ENCODE results near the gene RASL12. TPM values are rescaled to one million over a fixed set of nuclear protein-coding genes. Genes with fewer than 3 reads are reported as not detected.

Gene RASL12
- total and polyA plus RNA-seq, 2 of the 4 experiments (the other 2 are of a cell fraction), result 0.18 to 0.22 TPM

- ChIA-PET CTCF (interaction anchor here (0.6 to 1.3 kb wide), 3 partner anchors 22 to 313 kb away, joined by 3 to 8 read pairs (median 4); no protein-coding TSS in a partner anchor), POLR2A (ENCODE audit: unreplicated experiment) (no interaction called here)
- no peak overlapping the region for H3K4me2 ChIP-seq (ENCODE audit: low read depth, low read length)
- peaks cover 6% of the 10 kb centered on the region; the same call in 1 of the 2 replicates for H3K4me1 ChIP-seq (ENCODE audit: control insufficient read depth, insufficient read depth, low read length)
- no peaks in the 10 kb centered on the region for H4K20me1 ChIP-seq (ENCODE audit: insufficient read depth, low read length)
- no peaks in the 10 kb centered on the region for H3K36me3 ChIP-seq (ENCODE audit: control insufficient read depth, insufficient read depth, low read length)
- no peak overlapping the region for H2BK5ac ChIP-seq (ENCODE audit: low read depth, low read length, poor library complexity, severe bottlenecking)
- H2BK20ac ChIP-seq (ENCODE audit: low read depth, low read length), result no peak overlapping the region
- DNase-seq (no peak), ATAC-seq (ENCODE audit: low read depth) (no peak; the same call in 1 of the 2 replicates)
- peaks cover 4% of the 10 kb centered on the region; the same call in 1 of the 2 replicates for H3K9me1 ChIP-seq (ENCODE audit: insufficient read depth, low read length)
- H3K9me3 ChIP-seq (ENCODE audit: control insufficient read depth, insufficient read depth, low read length), result peaks cover 5% of the 10 kb centered on the region; the same call in 1 of the 2 replicates
- H4K91ac ChIP-seq (ENCODE audit: insufficient read depth, low read depth, low read length), result no peak overlapping the region
- H4K8ac ChIP-seq (ENCODE audit: low read depth in 2 of 2, low read length in 2 of 2), result no peak overlapping the region
- H3K23ac ChIP-seq (ENCODE audit: low read depth, low read length), result no peak overlapping the region
- H4K5ac ChIP-seq (ENCODE audit: low read depth, low read length), result no peak overlapping the region
- dilution Hi-C loops (cut with HindIII; ENCODE audit: low sequenced_read_pairs, unreplicated experiment) (no loop called here), intact Hi-C loops (cut with micrococcal nuclease) (no loop called here), in situ Hi-C loops (cut with MboI; ENCODE audit: low sequenced_read_pairs) (no loop called here)
- H3K14ac ChIP-seq (replicated peaks; ENCODE audit: low read depth, low read length), result peak overlapping the region; percentile 15; the same call in 1 of the 2 replicates
- no peak overlapping the region for H3K18ac ChIP-seq (ENCODE audit: low read depth, low read length)
- H2BK15ac ChIP-seq (ENCODE audit: low read depth, low read length), result no peak overlapping the region
- no peak for TF ChIP-seq MXI1 (IDR thresholded peaks at IDR 0.05; ENCODE audit: borderline replicate concordance, low read depth, low read length)
- TF ChIP-seq, protein P1, sequence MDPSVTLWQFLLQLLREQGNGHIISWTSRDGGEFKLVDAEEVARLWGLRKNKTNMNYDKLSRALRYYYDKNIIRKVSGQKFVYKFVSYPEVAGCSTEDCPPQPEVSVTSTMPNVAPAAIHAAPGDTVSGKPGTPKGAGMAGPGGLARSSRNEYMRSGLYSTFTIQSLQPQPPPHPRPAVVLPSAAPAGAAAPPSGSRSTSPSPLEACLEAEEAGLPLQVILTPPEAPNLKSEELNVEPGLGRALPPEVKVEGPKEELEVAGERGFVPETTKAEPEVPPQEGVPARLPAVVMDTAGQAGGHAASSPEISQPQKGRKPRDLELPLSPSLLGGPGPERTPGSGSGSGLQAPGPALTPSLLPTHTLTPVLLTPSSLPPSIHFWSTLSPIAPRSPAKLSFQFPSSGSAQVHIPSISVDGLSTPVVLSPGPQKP (IDR thresholded peaks at IDR 0.05; ENCODE audit: borderline replicate concordance, low read depth, low read length), result no peak
- H2BK120ac ChIP-seq (ENCODE audit: low read depth, low read length), result no peak overlapping the region; the same call in 1 of the 2 replicates
- no peaks in the 10 kb centered on the region for H3K79me1 ChIP-seq (ENCODE audit: low read depth in 1 of 2, low read length in 2 of 2)
- peaks cover 20% of the 10 kb centered on the region for H3K27me3 ChIP-seq (ENCODE audit: control insufficient read depth, insufficient read depth, low read length)
- no TSS peak for BruUV-seq (replicated peaks)
- no peak overlapping the region for H3K9ac ChIP-seq (ENCODE audit: low read depth, low read length)
- no peak overlapping the region for H2AFZ ChIP-seq (replicated peaks; ENCODE audit: low read length, poor library complexity)
- no peak overlapping the region for H3K4me3 ChIP-seq (ENCODE audit: insufficient read depth, low read depth, low read length)
- no peak overlapping the region for H3K4ac ChIP-seq (ENCODE audit: low read depth, low read length)
- WGBS, 2 experiments (ENCODE audit: extremely low coverage in 2 of 2, insufficient read length in 1 of 2), result no CpG with 5 or more reads among the region's 6 CpGs
- H3K27ac ChIP-seq (ENCODE audit: insufficient read depth, low read length), result no peak overlapping the region
- no peak overlapping the region for H3K56ac ChIP-seq (ENCODE audit: extremely low read depth, insufficient read depth, low read length)
- H2AK5ac ChIP-seq (ENCODE audit: low read depth, low read length), result peak overlapping the region; percentile 32; the same call in 1 of the 2 replicates
- H2AK9ac ChIP-seq (replicated peaks; ENCODE audit: low read depth, low read length, poor library complexity), result no peak overlapping the region
Measured at GRCh38 chr15:65060641-65061397, 7.0 kb downstream of the RASL12 start.

Data from IMR-90 (cell line).